HL-60 (cell line): ENCODE data around the gene CCDC184.

Experiments
- CTCF ChIP-seq: IDR thresholded peaks from one replicate; pipeline ENCODE4 v1.5.1; 2011; ENCODE audit warnings: low read length, control low read depth, inconsistent platforms; ENCODE audit not compliant: insufficient read depth
- POLR2AphosphoS5 ChIP-seq: IDR thresholded peaks from 2 replicates; pipeline ENCODE4 v1.6.1; 2012; ENCODE audit warnings: low read depth

- no peak for TF ChIP-seq POLR2AphosphoS5
- TF ChIP-seq CTCF, result no peak
These were observed 40.4 kb upstream of the CCDC184 start for GRCh38 chr12:48142818-48143674.
